ENCODE data around the gene COPG1. TPM values are rescaled to one million over a fixed set of nuclear protein-coding genes. Genes with fewer than 3 reads are reported as not detected.

Gene COPG1
- total RNA-seq, 1 experiment from 2014 or later, result 157 TPM

- H3K27ac ChIP-seq (ENCODE audit: low read depth, low read length, poor library complexity, severe bottlenecking), result no peak overlapping the region
- POLR2A ChIA-PET (ENCODE audit: low non-redundant PET), result no interaction called here
- BruUV-seq (replicated peaks), result no TSS peak
- H3K9me3 ChIP-seq (ENCODE audit: low read depth, low read length, poor library complexity, severe bottlenecking), result no peaks in the 10 kb centered on the region
- intact Hi-C loops (cut with micrococcal nuclease; ENCODE audit: unreplicated experiment), result no loop called here
- H3K4me3 ChIP-seq (ENCODE audit: low read depth, low read length, poor library complexity, severe bottlenecking), result peak overlapping the region; percentile 98
- TF ChIP-seq EZH2 (IDR thresholded peaks at IDR 0.05; ENCODE audit: borderline replicate concordance, low read depth, low read length, poor library complexity, severe bottlenecking), result no peak
- TF ChIP-seq, protein P1, sequence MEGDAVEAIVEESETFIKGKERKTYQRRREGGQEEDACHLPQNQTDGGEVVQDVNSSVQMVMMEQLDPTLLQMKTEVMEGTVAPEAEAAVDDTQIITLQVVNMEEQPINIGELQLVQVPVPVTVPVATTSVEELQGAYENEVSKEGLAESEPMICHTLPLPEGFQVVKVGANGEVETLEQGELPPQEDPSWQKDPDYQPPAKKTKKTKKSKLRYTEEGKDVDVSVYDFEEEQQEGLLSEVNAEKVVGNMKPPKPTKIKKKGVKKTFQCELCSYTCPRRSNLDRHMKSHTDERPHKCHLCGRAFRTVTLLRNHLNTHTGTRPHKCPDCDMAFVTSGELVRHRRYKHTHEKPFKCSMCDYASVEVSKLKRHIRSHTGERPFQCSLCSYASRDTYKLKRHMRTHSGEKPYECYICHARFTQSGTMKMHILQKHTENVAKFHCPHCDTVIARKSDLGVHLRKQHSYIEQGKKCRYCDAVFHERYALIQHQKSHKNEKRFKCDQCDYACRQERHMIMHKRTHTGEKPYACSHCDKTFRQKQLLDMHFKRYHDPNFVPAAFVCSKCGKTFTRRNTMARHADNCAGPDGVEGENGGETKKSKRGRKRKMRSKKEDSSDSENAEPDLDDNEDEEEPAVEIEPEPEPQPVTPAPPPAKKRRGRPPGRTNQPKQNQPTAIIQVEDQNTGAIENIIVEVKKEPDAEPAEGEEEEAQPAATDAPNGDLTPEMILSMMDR (conservative IDR thresholded peaks at IDR 0.05; ENCODE audit: low read depth, low read length), result no peak
- no peaks in the 10 kb centered on the region for H3K27me3 ChIP-seq (replicated peaks; ENCODE audit: insufficient read depth, low read depth, low read length, poor library complexity)
- CTCF ChIA-PET, result interaction anchor here (1.8 kb wide), 1 partner anchor 347 kb away, joined by 20 read pairs; no protein-coding TSS in a partner anchor
- peaks cover 11% of the 10 kb centered on the region for H3K4me1 ChIP-seq (ENCODE audit: insufficient read depth, low read length, poor library complexity, severe bottlenecking)
- H3K36me3 ChIP-seq (ENCODE audit: insufficient read depth, low read length, poor library complexity, severe bottlenecking), result no peaks in the 10 kb centered on the region
- no peak for DNase-seq (ENCODE audit: low spot score)
Measured at GRCh38 chr3:129317014-129317771, 67.8 kb downstream of the COPG1 start.

DNA sequence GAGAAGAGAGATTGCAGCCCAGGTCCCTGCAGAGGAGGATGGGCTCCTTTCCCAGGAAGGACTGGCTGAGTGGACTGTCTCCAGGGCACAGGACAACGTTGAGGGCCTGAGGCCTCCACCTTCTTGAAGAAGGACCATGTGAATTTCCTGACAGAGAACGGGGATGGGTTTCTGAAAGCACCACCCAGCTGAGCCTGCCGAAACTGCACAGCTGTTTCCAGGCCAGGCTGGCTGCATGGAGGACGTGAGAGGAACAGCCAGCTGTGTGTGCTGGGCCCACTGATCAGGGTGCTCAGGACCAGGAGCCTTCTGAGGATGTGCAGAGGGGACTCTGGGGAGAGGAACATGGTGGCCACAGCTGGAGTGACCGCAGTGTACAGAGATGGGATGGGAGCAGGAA lies 68.4 kb downstream of the COPG1 start:
- ChIA-PET POLR2A (ENCODE audit: low non-redundant PET) (no interaction called here), CTCF (no interaction called here)
- intact Hi-C loops (cut with micrococcal nuclease; ENCODE audit: unreplicated experiment), result no loop called here
- Histone ChIP-seq H3K27ac (ENCODE audit: low read depth, low read length, poor library complexity, severe bottlenecking) (no peak overlapping the region), H3K36me3 (ENCODE audit: insufficient read depth, low read length, poor library complexity, severe bottlenecking) (no peaks in the 10 kb centered on the region), H3K27me3 (replicated peaks; ENCODE audit: insufficient read depth, low read depth, low read length, poor library complexity) (no peaks in the 10 kb centered on the region), H3K4me1 (ENCODE audit: insufficient read depth, low read length, poor library complexity, severe bottlenecking) (peaks cover 11% of the 10 kb centered on the region), H3K9me3 (ENCODE audit: low read depth, low read length, poor library complexity, severe bottlenecking) (no peaks in the 10 kb centered on the region), H3K4me3 (ENCODE audit: low read depth, low read length, poor library complexity, severe bottlenecking) (no peak overlapping the region)
- TF ChIP-seq, protein P1 (conservative IDR thresholded peaks at IDR 0.05; ENCODE audit: low read depth, low read length), result no peak
- no peak for TF ChIP-seq EZH2 (IDR thresholded peaks at IDR 0.05; ENCODE audit: borderline replicate concordance, low read depth, low read length, poor library complexity, severe bottlenecking)
- DNase-seq (ENCODE audit: low spot score), result no peak
- BruUV-seq (replicated peaks), result no TSS peak

DNA sequence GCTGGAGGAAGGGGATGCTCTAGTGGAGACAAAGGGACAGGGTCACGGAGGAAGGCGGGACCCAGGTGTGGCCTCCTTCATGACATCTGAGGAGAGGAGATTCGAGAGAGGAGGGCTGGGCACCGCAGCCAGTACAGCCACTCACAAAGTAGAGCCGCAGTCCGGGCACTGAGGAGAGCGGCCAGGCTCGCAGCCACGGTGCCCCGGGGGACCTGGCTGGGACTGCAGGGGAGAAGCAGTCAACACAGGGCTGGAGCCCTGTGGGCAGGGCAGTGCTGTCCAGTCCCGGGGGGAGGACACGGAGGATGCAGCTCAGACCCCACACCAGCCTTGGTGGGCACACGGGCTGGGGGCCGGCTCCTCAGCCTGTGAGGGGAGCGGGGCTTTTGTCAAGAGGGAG lies 69.5 kb downstream of the COPG1 start:
- Histone ChIP-seq H3K4me1 (ENCODE audit: insufficient read depth, low read length, poor library complexity, severe bottlenecking) (peaks cover 8% of the 10 kb centered on the region), H3K9me3 (ENCODE audit: low read depth, low read length, poor library complexity, severe bottlenecking) (no peaks in the 10 kb centered on the region), H3K4me3 (ENCODE audit: low read depth, low read length, poor library complexity, severe bottlenecking) (no peak overlapping the region), H3K36me3 (ENCODE audit: insufficient read depth, low read length, poor library complexity, severe bottlenecking) (no peaks in the 10 kb centered on the region), H3K27ac (ENCODE audit: low read depth, low read length, poor library complexity, severe bottlenecking) (no peak overlapping the region), H3K27me3 (replicated peaks; ENCODE audit: insufficient read depth, low read depth, low read length, poor library complexity) (no peaks in the 10 kb centered on the region)
- BruUV-seq (replicated peaks), result no TSS peak
- POLR2A ChIA-PET (ENCODE audit: low non-redundant PET), result no interaction called here
- no peak for TF ChIP-seq EZH2 (IDR thresholded peaks at IDR 0.05; ENCODE audit: borderline replicate concordance, low read depth, low read length, poor library complexity, severe bottlenecking)
- TF ChIP-seq, protein P1 (conservative IDR thresholded peaks at IDR 0.05; ENCODE audit: low read depth, low read length), result no peak
- CTCF ChIA-PET, result no interaction called here
- intact Hi-C loops (cut with micrococcal nuclease; ENCODE audit: unreplicated experiment), result no loop called here
- no peak for DNase-seq (ENCODE audit: low spot score)
